ENCODE results near the gene PPP1R14B.

- TF ChIP-seq, protein P1, sequence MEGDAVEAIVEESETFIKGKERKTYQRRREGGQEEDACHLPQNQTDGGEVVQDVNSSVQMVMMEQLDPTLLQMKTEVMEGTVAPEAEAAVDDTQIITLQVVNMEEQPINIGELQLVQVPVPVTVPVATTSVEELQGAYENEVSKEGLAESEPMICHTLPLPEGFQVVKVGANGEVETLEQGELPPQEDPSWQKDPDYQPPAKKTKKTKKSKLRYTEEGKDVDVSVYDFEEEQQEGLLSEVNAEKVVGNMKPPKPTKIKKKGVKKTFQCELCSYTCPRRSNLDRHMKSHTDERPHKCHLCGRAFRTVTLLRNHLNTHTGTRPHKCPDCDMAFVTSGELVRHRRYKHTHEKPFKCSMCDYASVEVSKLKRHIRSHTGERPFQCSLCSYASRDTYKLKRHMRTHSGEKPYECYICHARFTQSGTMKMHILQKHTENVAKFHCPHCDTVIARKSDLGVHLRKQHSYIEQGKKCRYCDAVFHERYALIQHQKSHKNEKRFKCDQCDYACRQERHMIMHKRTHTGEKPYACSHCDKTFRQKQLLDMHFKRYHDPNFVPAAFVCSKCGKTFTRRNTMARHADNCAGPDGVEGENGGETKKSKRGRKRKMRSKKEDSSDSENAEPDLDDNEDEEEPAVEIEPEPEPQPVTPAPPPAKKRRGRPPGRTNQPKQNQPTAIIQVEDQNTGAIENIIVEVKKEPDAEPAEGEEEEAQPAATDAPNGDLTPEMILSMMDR (IDR thresholded peaks at IDR 0.05), result no peak
- TF ChIP-seq POLR2A (IDR thresholded peaks at IDR 0.05), result no peak
These were observed 49.5 kb upstream of the PPP1R14B start for GRCh38 chr11:64296236-64296635.

Data from Peyer's patch (tissue), 4 donors.